Type B pancreatic cell (in vitro differentiated cells): ENCODE results near the gene NR5A2. TPM values are rescaled to one million over a fixed set of nuclear protein-coding genes. Genes with fewer than 3 reads are reported as not detected.

Experiments
- DNase-seq: peaks from one replicate; pipeline ENCODE4 v3.0.0; 2021; ENCODE audit warnings: mixed read lengths; ENCODE audit not compliant: unreplicated experiment; ENCODE audit errors: extremely low spot score
- H3K27ac Mint-ChIP-seq: 2 replicates; pipeline ENCODE4 v1.8.0; 2021; ENCODE audit warnings: mild to moderate bottlenecking, mixed read lengths
- H3K27me3 Mint-ChIP-seq: 2 replicates; pipeline ENCODE4 v1.8.0; 2021; ENCODE audit warnings: mixed read lengths
- H3K36me3 Mint-ChIP-seq: 2 replicates; pipeline ENCODE4 v1.8.0; 2021; ENCODE audit warnings: mixed read lengths
- H3K4me1 Mint-ChIP-seq: one replicate; pipeline ENCODE4 v1.8.0; 2021; ENCODE audit warnings: mixed read lengths; ENCODE audit not compliant: unreplicated experiment
- H3K4me3 Mint-ChIP-seq: 2 replicates; pipeline ENCODE4 v1.8.0; 2021; ENCODE audit warnings: mild to moderate bottlenecking, mixed read lengths
- H3K9me3 Mint-ChIP-seq: 2 replicates; pipeline ENCODE4 v1.8.0; 2021; ENCODE audit warnings: mixed read lengths
- total RNA-seq: library from RNA; stranded (reverse); gene quantifications from 2 replicates; pipeline ENCODE4 v1.2.1, GENCODE V29; 2021; ENCODE audit warnings: low replicate concordance
- TF ChIP-seq, protein P1 (sequence below): fragments of 200-600 bp; sonication (generic); conservative IDR thresholded peaks from 2 replicates; pipeline ENCODE4 v1.5.0; 2021; ENCODE audit warnings: antibody characterized with exemption, mild to moderate bottlenecking

Gene NR5A2
- total RNA-seq, 1 donor from 2014 or later: 3.5 TPM

DNA sequence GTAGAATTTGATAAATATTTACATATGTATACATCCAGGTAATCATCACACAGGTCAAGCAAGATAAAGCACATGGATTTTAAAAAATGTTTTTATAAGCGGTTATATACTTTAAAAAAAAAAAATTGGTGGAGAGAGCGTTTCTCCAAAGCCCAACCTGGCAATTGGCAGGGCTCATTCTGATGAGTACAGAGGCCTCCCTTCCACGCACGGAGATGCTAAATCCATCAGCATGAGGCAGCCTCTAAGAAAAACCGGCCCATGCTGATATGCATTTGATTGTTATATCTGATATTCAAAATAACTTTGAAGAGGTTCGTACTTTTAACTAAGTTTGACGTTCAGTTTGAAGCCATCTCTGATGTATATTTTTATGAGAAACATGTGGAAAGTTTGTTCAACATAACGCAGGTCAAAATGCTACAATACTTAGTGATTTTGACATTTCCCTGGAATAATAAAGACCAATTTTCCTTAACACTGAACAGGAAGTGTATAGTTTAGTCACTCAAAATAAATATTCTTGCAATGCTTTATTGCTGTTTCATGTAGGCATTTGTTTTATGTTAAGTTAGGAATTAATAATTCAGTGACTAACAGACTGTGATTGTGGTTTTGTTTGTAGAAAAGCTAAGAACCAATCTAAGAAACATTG lies 151.7 kb downstream of the NR5A2 start:
- Mint-ChIP-seq H3K9me3 (no peaks in the 10 kb centered on the region), H3K4me1 (peaks cover 10% of the 10 kb centered on the region), H3K27me3 (peaks cover 3% of the 10 kb centered on the region), H3K4me3 (no peak overlapping the region), H3K36me3 (no peaks in the 10 kb centered on the region), H3K27ac (no peak overlapping the region)
- TF ChIP-seq, protein P1, sequence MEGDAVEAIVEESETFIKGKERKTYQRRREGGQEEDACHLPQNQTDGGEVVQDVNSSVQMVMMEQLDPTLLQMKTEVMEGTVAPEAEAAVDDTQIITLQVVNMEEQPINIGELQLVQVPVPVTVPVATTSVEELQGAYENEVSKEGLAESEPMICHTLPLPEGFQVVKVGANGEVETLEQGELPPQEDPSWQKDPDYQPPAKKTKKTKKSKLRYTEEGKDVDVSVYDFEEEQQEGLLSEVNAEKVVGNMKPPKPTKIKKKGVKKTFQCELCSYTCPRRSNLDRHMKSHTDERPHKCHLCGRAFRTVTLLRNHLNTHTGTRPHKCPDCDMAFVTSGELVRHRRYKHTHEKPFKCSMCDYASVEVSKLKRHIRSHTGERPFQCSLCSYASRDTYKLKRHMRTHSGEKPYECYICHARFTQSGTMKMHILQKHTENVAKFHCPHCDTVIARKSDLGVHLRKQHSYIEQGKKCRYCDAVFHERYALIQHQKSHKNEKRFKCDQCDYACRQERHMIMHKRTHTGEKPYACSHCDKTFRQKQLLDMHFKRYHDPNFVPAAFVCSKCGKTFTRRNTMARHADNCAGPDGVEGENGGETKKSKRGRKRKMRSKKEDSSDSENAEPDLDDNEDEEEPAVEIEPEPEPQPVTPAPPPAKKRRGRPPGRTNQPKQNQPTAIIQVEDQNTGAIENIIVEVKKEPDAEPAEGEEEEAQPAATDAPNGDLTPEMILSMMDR: no peak
- DNase-seq: no peak

DNA sequence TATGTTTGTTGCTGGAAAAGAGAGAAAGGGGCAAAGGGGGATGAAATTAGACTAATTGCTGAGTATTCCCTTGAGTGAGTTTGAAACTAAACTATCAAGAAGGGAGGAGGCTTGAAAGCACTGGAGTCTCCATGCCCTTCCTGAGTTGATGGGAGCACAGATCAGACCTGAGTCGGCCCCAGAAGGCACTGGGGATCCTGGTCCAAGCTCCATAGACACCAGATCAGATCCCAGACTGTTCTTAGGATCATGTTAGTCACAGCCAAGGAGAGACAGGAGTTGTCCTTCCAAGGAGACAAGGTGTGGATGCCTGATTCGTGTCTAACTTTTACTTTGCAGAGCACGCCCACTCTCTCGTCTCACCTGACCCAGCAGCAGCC lies 152.3 kb downstream of the NR5A2 start:
- Mint-ChIP-seq H3K27me3 (peaks cover 3% of the 10 kb centered on the region), H3K36me3 (no peaks in the 10 kb centered on the region), H3K4me1 (peaks cover 12% of the 10 kb centered on the region), H3K27ac (no peak overlapping the region), H3K4me3 (no peak overlapping the region), H3K9me3 (no peaks in the 10 kb centered on the region)
- TF ChIP-seq, protein P1: no peak
- DNase-seq: no peak

DNA sequence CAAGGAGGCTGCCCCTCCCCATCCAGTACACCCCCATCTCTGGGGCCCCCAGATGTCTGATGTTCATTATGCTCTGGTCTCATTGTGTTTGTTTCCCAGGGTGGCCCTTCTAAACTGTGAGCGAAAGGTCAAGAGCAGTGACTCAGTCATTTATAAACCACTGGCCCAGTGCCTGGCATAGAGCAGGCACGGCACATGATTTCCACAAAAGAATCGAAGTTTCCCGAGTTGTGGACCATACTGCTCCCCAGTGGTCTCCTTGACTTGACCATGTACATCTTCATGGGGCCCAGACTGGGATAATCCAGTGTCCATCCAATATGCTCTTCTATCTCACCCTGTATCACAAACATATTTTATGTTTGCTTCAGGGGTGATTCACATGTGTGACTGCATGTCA lies 153.3 kb downstream of the NR5A2 start:
- Mint-ChIP-seq H3K27ac (no peak overlapping the region), H3K4me3 (no peak overlapping the region), H3K27me3 (peaks cover 3% of the 10 kb centered on the region), H3K36me3 (no peaks in the 10 kb centered on the region), H3K9me3 (no peaks in the 10 kb centered on the region), H3K4me1 (peaks cover 12% of the 10 kb centered on the region)
- TF ChIP-seq, protein P1: no peak
- DNase-seq: no peak

DNA sequence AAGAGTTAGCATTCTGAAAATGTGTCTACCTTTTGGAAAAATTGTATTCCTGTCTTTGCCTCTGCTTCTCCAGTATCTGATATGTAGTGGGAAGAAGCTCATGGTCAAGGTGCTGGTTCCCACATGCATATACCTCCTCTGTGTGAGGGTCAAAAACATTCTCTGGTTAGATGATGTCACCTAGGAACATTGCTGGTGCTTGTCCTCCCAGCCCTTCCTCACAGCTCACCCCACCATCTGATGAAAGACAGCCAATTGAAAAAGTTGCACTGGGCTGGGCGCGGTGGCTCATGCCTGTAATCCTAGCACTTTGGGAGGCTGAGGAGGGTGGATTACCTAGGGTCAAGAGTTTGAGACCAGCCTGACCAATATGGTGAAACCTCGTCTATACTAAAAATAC lies 154.4 kb downstream of the NR5A2 start:
- H3K9me3 Mint-ChIP-seq: peaks cover 6% of the 10 kb centered on the region
- no peak for DNase-seq
- no peak overlapping the region for H3K4me3 Mint-ChIP-seq
- TF ChIP-seq, protein P1: no peak
- H3K27ac Mint-ChIP-seq: no peak overlapping the region
- H3K4me1 Mint-ChIP-seq: peaks cover 12% of the 10 kb centered on the region
- H3K36me3 Mint-ChIP-seq: no peaks in the 10 kb centered on the region
- H3K27me3 Mint-ChIP-seq: peaks cover 3% of the 10 kb centered on the region

DNA sequence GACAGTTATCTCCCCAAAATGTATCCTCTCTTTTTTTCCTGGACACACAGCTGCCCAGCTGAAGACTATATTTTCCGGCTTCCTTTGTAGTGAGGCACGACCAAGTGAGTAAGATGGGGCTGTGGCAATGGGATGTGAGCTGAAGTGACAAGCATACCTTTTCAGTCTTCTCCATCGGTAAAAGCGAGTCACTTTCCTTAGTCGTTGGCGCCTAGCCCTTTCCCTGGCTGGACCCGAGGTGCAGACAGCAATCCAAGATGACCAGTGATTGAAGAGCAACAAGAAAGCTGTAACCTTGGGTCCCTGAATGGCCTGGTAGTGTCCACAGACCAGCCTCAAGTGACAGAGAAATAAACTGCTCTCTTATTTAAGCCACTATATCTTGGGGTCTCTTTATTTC lies 155.2 kb downstream of the NR5A2 start:
- TF ChIP-seq, protein P1: no peak
- no peak overlapping the region for H3K4me3 Mint-ChIP-seq
- H3K4me1 Mint-ChIP-seq: peaks cover 12% of the 10 kb centered on the region
- peaks cover 3% of the 10 kb centered on the region for H3K27me3 Mint-ChIP-seq
- no peaks in the 10 kb centered on the region for H3K36me3 Mint-ChIP-seq
- H3K9me3 Mint-ChIP-seq: peaks cover 6% of the 10 kb centered on the region
- DNase-seq: no peak
- no peak overlapping the region for H3K27ac Mint-ChIP-seq

DNA sequence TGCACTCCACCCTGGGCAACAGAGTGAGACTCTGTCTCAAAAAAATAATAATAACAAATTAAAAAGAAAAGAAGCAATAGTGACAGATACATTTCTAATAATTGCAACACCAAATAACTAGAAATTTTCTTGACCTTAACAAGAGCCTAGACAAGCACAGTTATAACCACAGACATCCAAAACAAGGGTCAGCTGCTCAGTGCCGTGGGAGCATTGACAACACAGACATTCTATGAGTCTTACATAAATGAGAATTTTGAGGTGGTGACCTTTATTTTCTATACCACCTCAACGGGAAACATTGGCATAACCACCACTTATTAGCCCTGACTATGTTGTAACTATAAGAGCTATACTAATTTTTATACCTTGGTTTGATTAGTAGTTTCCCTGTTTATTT lies 156.1 kb downstream of the NR5A2 start:
- TF ChIP-seq, protein P1: no peak
- H3K27ac Mint-ChIP-seq: no peak overlapping the region
- H3K9me3 Mint-ChIP-seq: peaks cover 6% of the 10 kb centered on the region
- DNase-seq: no peak
- no peak overlapping the region for H3K4me3 Mint-ChIP-seq
- H3K4me1 Mint-ChIP-seq: peaks cover 12% of the 10 kb centered on the region
- H3K36me3 Mint-ChIP-seq: no peaks in the 10 kb centered on the region
- peaks cover 3% of the 10 kb centered on the region for H3K27me3 Mint-ChIP-seq
